Body of pancreas (tissue), 2 donors: ENCODE data around the gene CFHR2. TPM values are rescaled to one million over a fixed set of nuclear protein-coding genes. Genes with fewer than 3 reads are reported as not detected.

Experiments
- small RNA-seq: library from RNA; depleted of rRNA; stranded (forward); fragments of <200 nt; gene quantifications from one replicate; pipeline ENCODE3, GENCODE V24; 2016
- total RNA-seq, 2 donors: library from RNA; depleted of rRNA; stranded (reverse); fragments of >200 nt; gene quantifications; one replicate each; pipeline ENCODE4 v1.1.0, GENCODE V29; 2016

Gene CFHR2
- total RNA-seq, 2 donors from 2014 or later: not detected

Small RNAs within 50 kb of the gene (small RNA-seq; reads per million reads assigned to genes)
- gene AL139418.1: not detected

Other genes with a start within 250 kb of the CFHR2 start
- not detected for gene CFHR3, start 168.9 kb upstream of the CFHR2 start, total RNA-seq
- not detected for gene CFHR1, start 124.0 kb upstream of the CFHR2 start, total RNA-seq
- gene CFHR4, start 55.7 kb upstream of the CFHR2 start, total RNA-seq: not detected
- not detected for gene CFHR5, start 33.8 kb downstream of the CFHR2 start, total RNA-seq
- gene F13B, start 123.5 kb downstream of the CFHR2 start, total RNA-seq: not detected
- under 1 TPM; under 0.01 to 0.66 TPM for gene ASPM, start 202.9 kb downstream of the CFHR2 start, total RNA-seq